Central memory CD4-positive, alpha-beta T cell (primary cell): ENCODE measurements around the gene NPAS3.

Source experiments
- DNase-seq: peaks from one replicate; pipeline ENCODE4 v3.0.0; 2022

Gene NPAS3

DNA sequence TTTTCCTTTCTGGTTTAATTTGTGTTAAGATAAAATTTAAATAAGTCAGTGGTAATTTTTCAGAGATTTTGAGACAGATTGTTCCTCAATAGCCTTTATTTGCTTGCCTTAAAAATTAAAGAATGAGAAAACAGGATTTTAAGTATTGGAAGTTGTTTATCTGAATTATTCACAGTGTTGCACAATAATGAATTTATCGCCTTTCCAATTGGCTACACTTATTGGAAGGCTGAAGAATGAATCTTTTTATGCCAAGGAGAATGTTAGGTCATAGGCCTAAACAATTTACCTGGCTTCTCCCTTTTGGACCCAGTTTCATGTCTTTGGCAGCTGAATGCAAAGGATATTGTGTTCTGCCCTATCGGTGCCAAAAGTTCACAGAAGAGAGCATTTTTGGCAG lies 250.2 kb downstream of the NPAS3 start:
- DNase-seq, result no peak

DNA sequence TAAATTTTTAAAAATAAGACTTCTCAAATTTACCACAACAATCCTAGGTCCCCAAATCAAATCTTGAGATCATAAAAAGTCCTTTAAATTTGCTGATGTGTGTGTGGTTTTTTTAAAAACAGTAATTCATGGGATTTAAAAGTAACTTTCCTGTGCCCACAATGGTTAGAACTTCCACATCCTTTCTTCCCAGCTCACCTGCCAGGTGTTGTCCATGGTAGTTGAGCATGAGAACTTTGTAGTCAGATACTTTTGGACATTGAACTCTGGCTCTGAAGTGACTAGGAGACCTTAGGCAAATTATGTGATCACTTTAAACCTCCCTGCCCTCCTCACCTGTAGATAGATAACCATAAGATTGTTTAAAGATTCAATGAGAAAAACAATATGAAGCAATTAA lies 253.2 kb downstream of the NPAS3 start:
- DNase-seq, result no peak

DNA sequence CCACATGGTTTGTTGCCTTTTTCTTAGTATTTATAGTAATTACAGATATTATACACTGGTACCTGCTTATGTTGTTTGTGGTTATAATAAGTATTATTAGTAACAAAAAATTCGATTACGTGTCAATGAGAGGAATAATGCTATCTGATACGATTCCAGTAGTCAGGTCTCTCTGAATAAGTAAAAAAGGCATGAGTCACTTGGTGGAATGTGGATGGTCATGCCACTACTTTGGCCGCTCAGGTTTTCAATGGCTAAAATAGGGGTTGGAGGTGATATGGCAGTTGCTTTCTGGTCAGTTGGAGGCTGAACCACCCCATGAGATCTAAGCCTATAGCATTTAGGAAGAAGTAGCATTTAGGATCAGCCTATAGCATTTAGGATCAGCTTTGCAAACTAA lies 255.9 kb downstream of the NPAS3 start:
- no peak for DNase-seq

DNA sequence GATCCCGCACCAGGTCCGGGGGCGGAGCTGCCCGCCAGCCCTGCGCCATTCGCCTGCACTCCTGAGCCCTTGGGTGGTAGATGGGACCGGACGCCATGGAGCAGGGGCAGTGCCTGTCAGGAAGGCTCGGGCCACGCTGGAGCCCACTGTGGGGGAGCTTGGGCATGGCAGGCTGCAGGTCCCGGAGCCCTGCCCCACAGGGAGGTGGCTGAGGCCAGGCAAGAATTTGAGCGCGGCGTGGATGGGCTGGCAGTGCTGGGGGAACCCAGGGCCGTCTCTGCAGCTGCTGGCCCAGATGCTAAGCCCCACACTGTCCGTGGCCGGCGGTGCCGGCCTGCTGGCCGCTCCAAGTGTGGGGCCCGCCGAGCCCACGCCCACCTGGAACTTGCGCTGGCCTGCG lies 260.0 kb downstream of the NPAS3 start:
- no peak for DNase-seq

DNA sequence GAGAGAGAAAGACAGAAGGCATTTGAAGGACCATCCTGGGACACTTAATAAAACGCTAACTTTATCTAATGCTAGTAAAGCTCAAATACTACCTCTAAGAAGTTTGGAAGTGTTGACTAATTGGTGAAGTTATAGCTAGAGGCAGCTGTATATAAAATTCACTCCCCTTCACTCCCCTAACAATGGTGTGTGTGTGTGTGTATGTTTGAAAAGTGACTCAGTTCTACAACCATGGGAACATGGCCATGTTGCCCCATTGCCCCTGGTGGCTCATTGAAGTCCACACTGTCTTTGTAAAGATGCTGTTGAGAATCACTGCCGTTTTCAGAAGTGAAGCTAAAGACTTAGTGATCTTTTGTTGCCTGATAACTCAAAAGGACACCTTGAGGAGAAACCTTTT lies 262.4 kb downstream of the NPAS3 start:
- DNase-seq, result no peak

DNA sequence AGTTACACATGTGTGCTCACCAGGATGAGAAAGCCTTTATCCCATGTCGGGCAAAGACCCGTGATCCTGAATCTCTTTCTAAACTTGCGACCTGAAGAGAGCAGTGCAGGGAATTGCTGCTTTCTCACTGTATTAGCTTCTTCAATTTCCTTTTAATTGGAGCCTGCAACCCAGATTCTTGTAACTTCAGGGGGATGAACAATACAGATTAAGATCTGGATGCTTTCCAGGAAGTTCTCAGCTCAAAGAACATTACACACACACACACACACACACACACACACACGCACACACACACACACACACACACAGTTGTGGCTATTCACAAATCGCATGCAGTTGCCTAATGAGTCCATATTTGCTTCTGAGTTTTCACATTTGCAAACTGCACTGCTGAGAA lies 268.3 kb downstream of the NPAS3 start:
- no peak for DNase-seq

DNA sequence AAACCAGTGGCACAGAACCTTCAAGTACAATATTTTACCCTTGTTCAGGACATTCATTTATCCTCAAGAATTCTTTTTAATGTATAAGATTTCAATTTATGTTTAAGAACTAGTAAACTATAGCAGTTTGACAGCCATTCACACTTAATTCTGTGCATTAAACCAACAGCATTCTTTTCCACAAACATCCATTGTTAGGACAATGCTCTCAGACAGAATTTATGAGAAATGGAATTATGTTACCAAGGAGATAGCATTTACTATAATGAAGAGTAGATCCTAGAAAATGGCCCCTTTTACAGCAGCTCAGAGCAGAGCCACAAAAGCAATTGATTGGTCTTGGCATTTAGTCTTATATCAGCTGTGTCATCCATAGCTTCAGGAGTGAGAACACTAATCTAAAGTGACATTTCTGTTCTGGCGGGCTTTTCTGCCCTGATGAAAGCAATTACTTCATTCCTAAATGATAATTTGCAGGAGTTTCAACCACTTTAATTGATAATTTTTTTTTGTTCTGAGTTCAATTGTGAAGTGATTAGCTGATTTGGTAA lies 268.9 kb downstream of the NPAS3 start:
- DNase-seq, result no peak

DNA sequence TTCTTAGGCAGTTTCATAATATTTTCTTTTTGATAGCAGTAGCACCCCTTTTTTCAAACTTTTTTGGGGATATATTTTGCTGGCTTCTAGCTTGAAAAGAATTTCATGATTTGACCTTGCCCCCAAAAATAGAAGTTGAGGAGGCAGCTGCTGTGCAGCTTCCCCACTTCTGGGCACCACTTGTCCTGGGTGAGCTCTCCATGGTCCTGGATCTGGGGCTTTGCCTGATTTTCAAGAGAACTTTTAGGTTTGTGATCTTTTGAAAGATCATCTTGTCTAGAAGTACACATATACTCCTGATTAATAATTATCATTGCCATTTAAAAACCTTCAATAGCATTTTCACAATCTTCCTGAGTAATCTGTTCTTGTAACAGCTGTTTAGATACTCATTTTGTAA lies 271.6 kb downstream of the NPAS3 start:
- DNase-seq, result no peak

DNA sequence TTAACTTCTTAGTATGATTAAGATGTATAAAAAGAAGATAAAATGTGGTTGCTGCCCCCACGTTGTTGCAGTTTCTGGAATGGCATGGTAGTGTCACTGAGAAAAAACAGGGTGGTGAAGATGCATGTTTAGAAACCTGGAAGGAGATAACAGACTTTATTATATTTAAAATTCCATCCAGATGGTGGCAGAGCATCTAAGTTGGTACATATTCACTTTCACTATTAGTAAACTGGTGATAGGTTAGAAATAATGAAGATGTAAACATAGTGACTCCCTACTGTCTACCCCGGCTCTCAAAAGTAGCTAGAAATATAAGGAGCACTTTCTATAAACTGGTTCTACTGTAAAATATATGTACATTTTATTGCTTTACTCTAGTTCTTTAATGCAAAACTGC lies 279.3 kb downstream of the NPAS3 start:
- DNase-seq, result no peak

DNA sequence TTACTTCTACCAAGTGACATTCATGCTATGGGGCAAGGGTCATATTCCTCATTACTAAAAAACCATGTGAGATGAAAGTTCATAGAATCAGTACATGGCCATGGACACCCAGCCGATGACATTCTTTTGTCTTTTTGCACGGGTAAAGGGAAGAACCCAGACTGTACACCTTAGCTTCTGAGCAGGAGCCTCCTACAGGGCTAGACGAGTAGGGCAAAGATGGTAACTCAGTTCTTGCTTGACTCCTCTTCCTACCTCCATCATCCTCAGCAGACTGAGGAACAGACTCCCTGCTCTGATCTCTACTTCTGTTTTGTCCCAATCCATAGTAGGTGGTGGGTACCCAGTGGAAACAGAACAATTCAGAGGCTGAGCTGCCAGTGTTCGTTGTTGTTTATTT lies 281.3 kb downstream of the NPAS3 start:
- DNase-seq, result no peak

DNA sequence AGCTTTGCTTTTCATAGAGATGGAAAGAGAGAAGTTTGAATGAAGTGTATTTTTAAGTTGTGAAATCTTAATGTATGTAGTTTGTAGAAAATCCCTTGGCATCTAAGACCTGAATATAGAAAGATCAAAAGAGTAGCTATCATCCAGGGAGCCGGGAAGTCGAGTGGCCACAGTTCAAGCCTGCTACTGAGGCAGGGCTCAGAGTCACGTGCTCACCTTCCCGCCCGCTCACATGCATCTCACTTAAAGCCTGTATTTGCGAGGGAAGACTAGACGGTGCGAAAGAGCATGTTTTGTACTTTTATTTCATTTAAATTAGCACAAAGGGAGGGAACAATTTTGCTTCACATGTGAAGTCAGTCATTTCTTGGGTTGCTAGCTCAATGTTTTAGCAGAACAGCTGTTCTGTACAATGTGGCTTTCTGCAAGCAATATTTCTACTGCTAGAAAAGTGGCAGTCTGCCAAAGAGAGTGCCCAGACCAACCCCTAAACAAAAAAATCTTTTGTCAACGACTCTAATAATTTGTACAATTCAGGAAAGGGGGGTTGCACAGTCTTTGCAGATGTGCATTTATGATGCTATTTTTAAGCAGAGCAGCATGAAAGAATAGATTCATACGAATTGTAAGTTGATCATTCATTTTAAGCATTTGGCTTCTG lies 290.7 kb downstream of the NPAS3 start:
- DNase-seq, result no peak

DNA sequence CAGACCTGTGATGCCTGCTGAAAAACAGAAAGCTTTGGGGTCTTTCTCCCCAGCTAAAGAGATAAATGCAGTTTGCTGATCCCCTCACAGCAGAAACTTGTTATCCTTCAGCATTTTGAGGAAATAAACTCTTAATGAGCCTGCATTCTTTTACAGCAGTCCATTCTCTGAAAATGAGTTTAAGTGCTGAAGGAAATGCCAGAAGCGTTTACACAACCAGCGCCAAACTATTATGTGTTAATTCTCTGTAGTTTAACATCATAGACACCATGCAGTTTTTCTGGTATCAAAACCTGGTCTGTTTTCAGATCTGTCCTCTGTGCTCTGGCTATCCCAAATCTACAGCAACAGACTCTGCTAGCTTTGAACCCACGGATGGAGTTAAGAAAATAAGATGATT lies 291.3 kb downstream of the NPAS3 start:
- DNase-seq, result no peak

DNA sequence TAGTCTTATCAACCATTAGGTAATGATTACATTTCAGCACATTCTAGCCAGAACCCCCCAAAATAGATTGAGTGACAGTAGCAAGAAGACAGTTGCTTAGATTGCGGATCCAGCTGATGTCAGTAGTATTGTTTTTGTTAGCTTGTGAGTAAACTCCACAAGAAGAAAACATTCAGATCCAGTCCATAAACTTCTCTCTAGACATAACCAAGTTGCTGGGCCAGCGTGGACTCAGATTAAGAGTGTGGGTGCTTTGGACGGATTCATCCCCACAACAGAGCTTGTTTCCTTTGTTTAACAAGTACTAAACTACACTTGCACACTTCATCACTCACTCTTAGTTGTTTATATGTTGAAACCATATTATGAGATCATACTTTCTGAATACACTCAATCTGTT lies 293.4 kb downstream of the NPAS3 start:
- DNase-seq, result no peak

DNA sequence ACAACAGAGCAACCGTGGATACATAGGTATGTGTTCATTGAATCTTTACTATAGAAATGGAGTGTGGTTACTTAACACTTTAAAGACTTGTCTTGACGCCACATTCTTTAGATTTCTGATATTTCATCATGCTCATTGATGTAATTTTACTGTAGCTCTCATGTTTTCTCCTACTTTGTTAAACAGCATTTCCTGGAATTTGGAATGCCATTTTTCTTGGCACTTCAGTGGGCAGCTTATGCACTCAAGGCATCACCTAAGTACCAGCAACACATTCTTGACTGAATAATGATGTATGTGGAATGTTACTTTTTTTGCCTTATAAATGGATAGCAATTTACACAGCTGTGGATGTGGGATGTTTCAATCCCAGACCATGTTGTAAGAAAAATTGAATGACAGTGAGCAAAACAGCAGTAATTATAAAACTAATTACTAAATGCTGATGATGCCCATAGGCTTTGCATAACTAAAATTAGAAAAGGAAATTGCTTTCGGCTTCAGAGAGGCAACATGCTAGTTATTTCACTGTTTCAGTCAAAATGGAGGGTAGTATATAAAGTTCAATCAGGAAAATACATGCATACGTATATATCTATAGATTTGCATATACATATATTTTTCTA lies 298.5 kb downstream of the NPAS3 start:
- DNase-seq, result no peak

DNA sequence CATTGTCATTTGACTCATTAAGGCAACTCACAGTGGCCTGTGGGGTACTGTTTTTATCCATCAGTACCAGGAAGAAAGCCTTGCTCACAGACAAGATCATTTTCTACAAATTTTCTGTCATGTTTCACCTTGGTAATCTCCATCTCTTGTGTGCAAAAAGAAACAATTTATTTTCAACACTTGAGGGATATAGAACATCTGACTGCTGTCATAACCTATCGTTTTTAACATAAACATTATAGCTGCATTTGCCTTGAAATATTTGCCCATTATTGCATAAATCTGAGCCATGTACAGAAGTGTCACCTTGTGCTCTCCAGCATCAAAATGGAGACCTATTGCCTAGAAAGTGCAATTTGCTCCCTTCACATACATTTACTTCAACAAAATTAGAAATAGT lies 300.8 kb downstream of the NPAS3 start:
- no peak for DNase-seq

DNA sequence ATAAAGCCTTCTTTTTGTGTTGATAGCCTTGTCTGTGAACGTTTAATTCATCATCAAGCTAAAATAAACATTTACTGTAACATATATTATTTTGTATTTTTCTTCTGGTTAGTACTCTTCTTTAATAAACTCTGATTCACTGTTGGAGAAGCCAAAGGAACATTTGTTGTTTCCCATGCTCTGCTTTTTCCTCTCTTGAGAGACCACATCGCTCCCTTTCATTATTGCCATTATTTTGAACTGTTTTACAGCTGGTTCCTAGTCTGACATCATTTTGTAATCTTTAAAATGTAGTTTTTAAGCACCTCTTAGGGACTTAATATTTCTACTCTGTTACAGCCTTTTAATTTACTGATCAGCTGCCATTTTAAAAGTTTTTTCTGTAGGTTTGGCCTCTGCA lies 301.8 kb downstream of the NPAS3 start:
- DNase-seq, result no peak

DNA sequence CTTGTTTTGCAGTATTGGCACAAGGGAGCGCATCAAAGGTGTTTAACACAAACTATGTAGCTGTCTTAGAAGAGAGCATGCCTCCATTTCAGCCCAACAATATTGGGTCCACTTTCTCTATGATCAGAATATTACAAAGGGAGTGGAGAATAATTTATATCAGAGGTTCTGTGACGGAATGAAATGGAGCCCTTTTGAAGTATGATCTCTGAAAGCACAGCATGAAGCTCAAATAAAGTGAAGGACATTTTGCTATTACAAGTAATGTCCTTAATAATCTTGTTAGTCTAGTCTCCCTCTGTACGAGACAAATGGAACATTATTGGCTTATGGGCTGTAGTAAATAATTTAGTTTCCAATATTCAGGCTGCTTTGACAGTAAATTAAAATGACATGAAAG lies 302.7 kb downstream of the NPAS3 start:
- DNase-seq, result no peak

DNA sequence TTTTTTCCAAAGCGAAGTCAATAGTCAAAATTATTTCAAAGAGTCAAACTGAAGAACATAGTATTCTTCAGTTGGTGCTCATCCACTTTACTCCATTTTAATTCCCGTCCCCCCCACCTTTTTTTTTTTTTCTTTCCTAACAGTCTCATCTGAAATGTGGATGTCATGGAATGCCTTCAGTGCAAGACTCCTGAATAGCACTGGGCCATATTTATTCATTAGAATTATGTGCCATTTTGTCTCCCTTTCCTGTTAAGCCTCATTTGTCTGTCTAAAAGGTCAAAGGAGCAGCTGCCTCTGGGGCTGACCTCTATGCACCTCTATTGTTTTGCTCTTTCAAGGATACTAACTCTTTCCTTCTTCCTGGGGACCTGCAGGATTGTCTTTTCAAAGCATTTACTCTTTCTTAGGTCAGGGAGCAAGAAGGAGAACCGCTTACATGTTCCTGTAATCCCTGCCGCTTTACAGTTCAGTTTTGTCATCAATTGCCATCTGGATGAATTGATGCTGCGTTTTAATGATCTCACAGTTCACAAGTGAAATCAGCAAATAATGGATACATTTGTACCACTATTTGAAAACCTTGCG lies 310.6 kb downstream of the NPAS3 start:
- DNase-seq, result no peak

DNA sequence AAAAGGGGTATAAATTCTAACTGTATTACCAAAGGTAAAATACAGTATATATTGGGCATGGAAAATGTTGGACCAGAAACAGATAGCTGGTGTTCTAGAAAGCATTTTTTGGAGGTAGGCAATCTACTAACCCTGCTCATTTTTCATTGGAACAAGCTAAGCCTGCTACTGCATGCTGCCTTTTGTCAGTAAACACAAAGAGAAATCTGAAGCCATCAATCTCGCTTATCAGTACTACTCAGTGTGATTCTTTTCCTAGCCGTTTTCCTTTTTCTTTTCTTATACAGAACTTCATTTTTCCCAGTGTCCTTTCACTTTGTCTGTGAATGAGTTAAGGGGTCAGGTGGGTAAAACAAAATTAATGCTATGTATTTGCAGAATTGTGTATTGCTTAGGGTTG lies 312.3 kb downstream of the NPAS3 start:
- DNase-seq, result no peak

DNA sequence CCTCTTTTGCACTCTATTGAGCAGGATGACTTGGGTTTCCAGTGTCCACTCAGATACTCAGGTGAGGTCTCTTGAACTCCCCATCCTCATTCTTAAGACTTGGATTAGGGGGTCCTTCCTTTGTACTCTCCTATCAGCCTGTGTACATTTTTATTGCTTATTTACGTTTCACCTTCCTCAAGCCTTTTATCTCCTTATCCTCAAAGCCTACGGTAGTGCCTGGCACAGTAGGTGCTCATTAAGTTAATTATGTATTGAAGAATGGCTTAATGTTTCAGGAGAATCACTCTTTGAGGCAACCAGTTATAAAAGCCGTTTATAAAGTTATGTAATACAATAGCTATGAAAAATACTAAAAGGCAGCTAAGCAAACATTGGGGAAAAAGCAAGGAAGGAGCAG lies 315.7 kb downstream of the NPAS3 start:
- no peak for DNase-seq

DNA sequence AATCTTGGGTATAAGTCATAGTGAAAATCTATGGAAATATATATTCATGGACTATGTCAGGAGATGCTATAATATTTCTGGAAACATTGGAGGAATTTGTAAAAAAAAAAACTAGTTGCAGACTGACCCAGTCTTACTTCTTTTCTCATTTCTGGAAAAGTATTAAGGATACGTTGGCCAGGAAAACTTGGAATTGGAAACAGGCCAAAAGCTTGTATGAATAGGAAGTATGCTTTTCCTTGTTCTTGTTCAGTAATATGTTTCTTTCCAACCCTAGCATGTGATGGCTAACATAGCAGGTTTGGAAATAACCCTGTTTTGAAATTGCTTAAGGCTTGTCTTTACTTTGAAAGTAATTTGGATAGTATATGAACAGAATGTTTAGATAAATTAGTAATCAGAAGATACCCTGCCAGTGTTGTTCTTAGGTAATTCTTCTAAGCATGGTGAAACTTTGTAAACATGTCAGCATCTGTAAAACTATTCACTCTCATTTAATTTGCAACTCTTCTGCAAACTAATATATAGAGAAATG lies 316.2 kb downstream of the NPAS3 start:
- DNase-seq, result no peak

DNA sequence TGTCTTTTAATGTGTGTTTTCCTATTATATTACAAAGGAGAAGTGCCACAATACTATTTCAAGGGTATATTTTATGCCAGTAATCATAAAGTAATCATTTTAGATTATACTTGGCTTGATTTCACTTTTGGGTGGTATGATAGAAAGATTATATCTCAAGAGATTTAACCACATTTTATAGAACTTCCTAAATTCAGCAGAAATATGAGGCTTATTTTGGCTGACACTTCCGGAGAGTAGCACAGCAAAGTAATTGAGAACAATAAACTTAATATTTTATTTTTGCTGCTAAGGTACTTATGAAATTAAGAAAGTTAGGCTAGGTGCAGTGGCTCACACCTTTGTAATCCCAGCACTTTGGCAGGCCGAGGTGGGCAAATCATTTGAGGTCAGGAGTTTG lies 319.1 kb downstream of the NPAS3 start:
- no peak for DNase-seq

DNA sequence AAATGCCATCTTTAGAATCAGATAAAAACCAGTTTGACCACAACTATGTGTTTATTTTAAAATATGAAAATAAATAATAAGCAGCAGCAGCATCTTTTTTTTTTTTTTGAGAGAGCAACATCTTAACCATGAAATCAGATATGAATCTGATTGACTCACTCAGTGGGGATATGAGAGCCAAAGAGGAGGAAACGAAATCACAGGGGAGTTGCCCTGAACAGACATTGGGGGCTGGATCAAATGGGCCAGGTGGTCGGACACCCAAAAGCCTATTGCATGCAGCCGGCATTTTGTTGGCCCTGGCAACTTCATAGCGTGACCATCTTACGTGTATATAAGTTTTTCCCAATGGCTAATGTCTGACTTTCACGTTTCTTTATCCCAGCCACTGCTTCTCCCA lies 321.1 kb downstream of the NPAS3 start:
- no peak for DNase-seq

DNA sequence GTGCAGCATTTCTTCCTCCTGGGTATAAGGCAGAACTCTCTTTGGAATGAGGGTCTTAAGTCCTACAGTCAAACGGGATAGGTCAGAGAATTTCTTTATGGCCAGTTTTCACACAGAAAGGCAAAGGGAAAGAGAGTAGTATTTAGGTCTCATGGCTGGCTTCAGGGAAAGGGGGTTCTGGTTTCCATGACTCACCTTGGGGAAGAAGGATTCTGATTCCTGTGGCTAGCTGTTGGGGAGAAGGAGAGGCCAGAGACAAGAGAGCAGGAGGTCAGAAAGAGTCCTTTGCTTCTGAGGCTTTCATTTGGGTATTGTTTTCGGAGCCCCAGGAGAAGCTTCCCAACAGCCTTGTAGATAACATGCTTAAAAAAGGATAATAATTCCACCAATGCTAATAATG lies 332.5 kb downstream of the NPAS3 start:
- DNase-seq, result no peak
